ENCODE results near the gene PRKCB. TPM values are rescaled to one million over a fixed set of nuclear protein-coding genes. Genes with fewer than 3 reads are reported as not detected.

The PRKCB gene
- total RNA-seq, 1 experiment from 2014 or later: not detected

DNA sequence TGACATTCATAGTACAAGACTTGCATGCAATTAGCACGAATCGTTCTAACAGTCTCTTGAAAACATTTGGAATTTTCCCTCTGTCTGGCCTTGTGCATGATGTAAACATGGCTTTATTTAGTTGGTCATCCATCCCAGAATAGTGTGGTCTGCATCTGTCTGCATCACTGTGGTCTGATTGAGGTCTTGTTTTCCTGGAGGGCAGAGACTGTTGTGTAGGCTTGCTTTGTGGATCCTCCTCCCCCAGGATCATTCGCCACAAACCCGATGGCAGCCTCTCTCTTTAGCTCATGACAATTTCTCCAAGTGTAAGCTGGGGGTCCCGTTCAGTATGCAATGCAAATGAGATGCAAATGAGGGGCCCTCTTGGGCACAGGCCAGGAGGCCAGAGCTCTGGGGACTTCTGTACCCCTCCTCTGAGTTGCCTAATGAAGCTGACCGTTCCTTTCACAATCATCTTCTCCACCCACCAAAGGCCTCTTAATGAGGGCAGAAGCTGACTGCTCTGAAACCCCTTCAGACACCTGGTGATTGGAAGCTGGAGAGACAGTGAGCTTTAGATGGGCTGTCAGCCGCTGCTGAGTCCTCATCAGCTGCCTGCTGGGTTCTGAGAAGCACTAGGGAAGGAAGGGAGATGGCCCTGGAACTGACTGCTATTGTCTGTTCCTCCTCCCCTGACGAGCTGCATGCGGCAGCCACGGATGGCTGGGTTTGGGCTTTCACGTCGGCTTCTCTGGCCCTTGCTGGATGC, 219.1 kb downstream of the PRKCB start:
- ChIA-PET POLR2A (no interaction called here), CTCF (interaction anchor here (0.9 to 4.5 kb wide), 8 partner anchors 9 to 450 kb away, joined by 3 to 22 read pairs (median 3); no protein-coding TSS in a partner anchor)
- BruUV-seq (replicated peaks): no TSS peak
- no peak overlapping the region for H3K27ac Mint-ChIP-seq (ENCODE audit: low read depth, unreplicated experiment)
- H3K9me3 Mint-ChIP-seq (ENCODE audit: unreplicated experiment): peaks cover 7% of the 10 kb centered on the region
- no peak for DNase-seq (ENCODE audit: unreplicated experiment)
- no peak overlapping the region for H3K4me3 Mint-ChIP-seq (ENCODE audit: unreplicated experiment)
- TF ChIP-seq, protein P1, sequence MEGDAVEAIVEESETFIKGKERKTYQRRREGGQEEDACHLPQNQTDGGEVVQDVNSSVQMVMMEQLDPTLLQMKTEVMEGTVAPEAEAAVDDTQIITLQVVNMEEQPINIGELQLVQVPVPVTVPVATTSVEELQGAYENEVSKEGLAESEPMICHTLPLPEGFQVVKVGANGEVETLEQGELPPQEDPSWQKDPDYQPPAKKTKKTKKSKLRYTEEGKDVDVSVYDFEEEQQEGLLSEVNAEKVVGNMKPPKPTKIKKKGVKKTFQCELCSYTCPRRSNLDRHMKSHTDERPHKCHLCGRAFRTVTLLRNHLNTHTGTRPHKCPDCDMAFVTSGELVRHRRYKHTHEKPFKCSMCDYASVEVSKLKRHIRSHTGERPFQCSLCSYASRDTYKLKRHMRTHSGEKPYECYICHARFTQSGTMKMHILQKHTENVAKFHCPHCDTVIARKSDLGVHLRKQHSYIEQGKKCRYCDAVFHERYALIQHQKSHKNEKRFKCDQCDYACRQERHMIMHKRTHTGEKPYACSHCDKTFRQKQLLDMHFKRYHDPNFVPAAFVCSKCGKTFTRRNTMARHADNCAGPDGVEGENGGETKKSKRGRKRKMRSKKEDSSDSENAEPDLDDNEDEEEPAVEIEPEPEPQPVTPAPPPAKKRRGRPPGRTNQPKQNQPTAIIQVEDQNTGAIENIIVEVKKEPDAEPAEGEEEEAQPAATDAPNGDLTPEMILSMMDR (IDR thresholded peaks at IDR 0.05; ENCODE audit: unreplicated experiment): no peak
- no peaks in the 10 kb centered on the region for H3K36me3 Mint-ChIP-seq (ENCODE audit: insufficient read depth, unreplicated experiment)
- no peaks in the 10 kb centered on the region for H3K4me1 Mint-ChIP-seq (ENCODE audit: insufficient read depth, unreplicated experiment)
- H3K27me3 Mint-ChIP-seq (ENCODE audit: insufficient read depth, unreplicated experiment): peaks cover 74% of the 10 kb centered on the region
- intact Hi-C loops (cut with micrococcal nuclease): no loop called here

DNA sequence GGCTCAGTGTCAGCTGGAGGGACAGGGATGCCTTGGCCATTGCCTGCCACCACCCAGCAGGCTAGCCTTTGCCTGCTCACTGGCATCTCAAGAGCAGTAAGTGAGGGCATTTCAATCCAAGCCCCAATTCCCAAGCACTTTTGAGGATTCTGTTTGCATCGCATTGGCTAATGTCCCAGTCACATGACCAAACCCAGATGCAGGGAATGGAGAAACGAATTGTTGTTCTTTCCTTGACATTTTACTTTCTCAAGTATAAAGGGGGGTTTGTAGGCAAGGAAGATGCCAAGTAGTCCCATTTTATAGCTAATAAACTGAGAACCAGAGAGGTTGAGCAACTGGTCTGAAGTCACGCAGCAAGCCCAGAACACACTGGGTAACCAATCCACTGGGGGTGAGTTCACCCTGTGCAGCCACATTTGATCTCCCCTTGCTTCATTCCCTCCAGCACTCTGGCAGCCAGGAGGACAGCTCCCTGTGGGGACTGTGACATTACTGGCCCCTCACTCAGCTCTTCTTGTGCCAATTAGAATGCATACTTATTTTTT, 226.6 kb downstream of the PRKCB start:
- Mint-ChIP-seq H3K4me3 (ENCODE audit: unreplicated experiment) (no peak overlapping the region), H3K36me3 (ENCODE audit: insufficient read depth, unreplicated experiment) (no peaks in the 10 kb centered on the region), H3K27me3 (ENCODE audit: insufficient read depth, unreplicated experiment) (peaks cover 55% of the 10 kb centered on the region), H3K9me3 (ENCODE audit: unreplicated experiment) (no peaks in the 10 kb centered on the region), H3K4me1 (ENCODE audit: insufficient read depth, unreplicated experiment) (no peaks in the 10 kb centered on the region), H3K27ac (ENCODE audit: low read depth, unreplicated experiment) (no peak overlapping the region)
- DNase-seq (ENCODE audit: unreplicated experiment): no peak
- BruUV-seq (replicated peaks): no TSS peak
- POLR2A ChIA-PET: no interaction called here
- CTCF ChIA-PET: interaction anchor here (0.6 to 0.7 kb wide), 4 partner anchors 25 to 252 kb away, joined by 3 read pairs; no protein-coding TSS in a partner anchor
- TF ChIP-seq, protein P1 (IDR thresholded peaks at IDR 0.05; ENCODE audit: unreplicated experiment): no peak
- intact Hi-C loops (cut with micrococcal nuclease): no loop called here

DNA sequence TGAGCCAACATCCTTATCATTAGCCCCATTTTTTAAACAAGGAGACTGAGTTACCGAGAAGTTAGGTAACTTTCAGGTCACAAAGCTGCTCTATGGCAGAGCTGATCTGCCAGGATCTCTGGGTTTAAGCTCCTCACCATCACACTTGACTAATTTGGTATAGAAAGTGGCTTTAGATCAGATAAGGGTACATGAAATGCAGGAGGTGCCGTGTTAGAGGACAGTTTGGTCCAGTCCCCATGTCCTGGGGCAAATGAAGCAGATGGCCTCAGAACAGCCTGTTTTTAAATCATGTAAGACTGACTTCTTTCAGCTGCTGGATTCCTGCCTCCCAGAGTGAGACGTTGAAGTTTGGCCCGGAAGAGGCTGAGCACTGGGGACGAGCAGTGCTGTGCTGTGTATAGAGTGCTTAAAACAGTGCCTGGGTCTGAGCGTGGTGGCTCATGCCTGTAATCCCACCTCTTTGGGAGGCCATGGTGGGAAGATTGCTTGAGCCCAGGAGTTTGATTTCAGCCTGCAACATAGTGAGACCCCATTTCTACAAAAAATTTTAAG, 233.3 kb downstream of the PRKCB start:
- POLR2A ChIA-PET: no interaction called here
- Mint-ChIP-seq H3K4me3 (ENCODE audit: unreplicated experiment) (no peak overlapping the region), H3K9me3 (ENCODE audit: unreplicated experiment) (no peaks in the 10 kb centered on the region), H3K27ac (ENCODE audit: low read depth, unreplicated experiment) (no peak overlapping the region), H3K4me1 (ENCODE audit: insufficient read depth, unreplicated experiment) (no peaks in the 10 kb centered on the region), H3K36me3 (ENCODE audit: insufficient read depth, unreplicated experiment) (no peaks in the 10 kb centered on the region), H3K27me3 (ENCODE audit: insufficient read depth, unreplicated experiment) (peaks cover 35% of the 10 kb centered on the region)
- DNase-seq (ENCODE audit: unreplicated experiment): no peak
- no TSS peak for BruUV-seq (replicated peaks)
- CTCF ChIA-PET: interaction anchor here (1.0 to 2.7 kb wide), 6 partner anchors 17 to 431 kb away, joined by 3 to 10 read pairs (median 4); no protein-coding TSS in a partner anchor
- TF ChIP-seq, protein P1 (IDR thresholded peaks at IDR 0.05; ENCODE audit: unreplicated experiment): no peak
- intact Hi-C loops (cut with micrococcal nuclease): no loop called here

DNA sequence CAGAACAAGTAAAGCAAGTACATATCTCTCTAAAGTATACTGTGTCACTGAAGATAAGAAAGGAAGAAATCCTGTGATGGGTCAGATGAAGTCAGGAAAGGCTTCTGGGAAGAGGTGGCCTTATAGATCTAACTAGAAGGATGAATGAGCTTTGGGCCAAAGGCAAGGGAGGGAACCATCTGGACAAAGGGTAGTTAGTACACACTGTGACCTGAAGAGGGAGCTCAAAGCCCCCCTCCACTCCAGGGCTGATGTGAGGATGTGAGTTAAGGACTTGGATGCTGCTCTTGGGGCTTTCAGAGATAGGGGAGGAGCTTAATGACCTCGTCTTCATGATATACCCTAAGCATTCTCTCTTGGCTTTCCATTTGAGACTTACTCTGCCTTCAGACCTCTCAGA, 235.1 kb downstream of the PRKCB start:
- ChIA-PET POLR2A (interaction anchor here (0.7 to 1.4 kb wide), 3 partner anchors 10 to 434 kb away, joined by 3 to 4 read pairs (median 4); no protein-coding TSS in a partner anchor), CTCF (interaction anchor here (0.6 to 2.7 kb wide), 30 partner anchors 10 to 727 kb away, joined by 3 to 31 read pairs (median 4); no protein-coding TSS in a partner anchor)
- TF ChIP-seq, protein P1 (IDR thresholded peaks at IDR 0.05; ENCODE audit: unreplicated experiment): peak; percentile 65
- Mint-ChIP-seq H3K9me3 (ENCODE audit: unreplicated experiment) (no peaks in the 10 kb centered on the region), H3K4me3 (ENCODE audit: unreplicated experiment) (no peak overlapping the region), H3K27ac (ENCODE audit: low read depth, unreplicated experiment) (no peak overlapping the region), H3K27me3 (ENCODE audit: insufficient read depth, unreplicated experiment) (peaks cover 25% of the 10 kb centered on the region), H3K36me3 (ENCODE audit: insufficient read depth, unreplicated experiment) (no peaks in the 10 kb centered on the region), H3K4me1 (ENCODE audit: insufficient read depth, unreplicated experiment) (peaks cover under 1% of the 10 kb centered on the region)
- DNase-seq (ENCODE audit: unreplicated experiment): peak; percentile 65
- intact Hi-C loops (cut with micrococcal nuclease): loop anchor here (1.0 to 2.0 kb wide), 3 partner anchors 184 to 433 kb away; no protein-coding TSS in a partner anchor
- BruUV-seq (replicated peaks): no TSS peak
